GM19099 (cell line): Measurements from ENCODE around the gene ACTN1.

ENCODE experiments used
- POLR2A ChIP-seq: IDR thresholded peaks from 3 replicates; pipeline ENCODE4 v1.6.1; 2011; ENCODE audit warnings: low read depth; ENCODE audit not compliant: insufficient read length; ENCODE audit errors: extremely low read depth

The ACTN1 gene

GRCh38 chr14:68925373-68925772 is 53.7 kb downstream of the ACTN1 start:
- no peak for TF ChIP-seq POLR2A

DNA sequence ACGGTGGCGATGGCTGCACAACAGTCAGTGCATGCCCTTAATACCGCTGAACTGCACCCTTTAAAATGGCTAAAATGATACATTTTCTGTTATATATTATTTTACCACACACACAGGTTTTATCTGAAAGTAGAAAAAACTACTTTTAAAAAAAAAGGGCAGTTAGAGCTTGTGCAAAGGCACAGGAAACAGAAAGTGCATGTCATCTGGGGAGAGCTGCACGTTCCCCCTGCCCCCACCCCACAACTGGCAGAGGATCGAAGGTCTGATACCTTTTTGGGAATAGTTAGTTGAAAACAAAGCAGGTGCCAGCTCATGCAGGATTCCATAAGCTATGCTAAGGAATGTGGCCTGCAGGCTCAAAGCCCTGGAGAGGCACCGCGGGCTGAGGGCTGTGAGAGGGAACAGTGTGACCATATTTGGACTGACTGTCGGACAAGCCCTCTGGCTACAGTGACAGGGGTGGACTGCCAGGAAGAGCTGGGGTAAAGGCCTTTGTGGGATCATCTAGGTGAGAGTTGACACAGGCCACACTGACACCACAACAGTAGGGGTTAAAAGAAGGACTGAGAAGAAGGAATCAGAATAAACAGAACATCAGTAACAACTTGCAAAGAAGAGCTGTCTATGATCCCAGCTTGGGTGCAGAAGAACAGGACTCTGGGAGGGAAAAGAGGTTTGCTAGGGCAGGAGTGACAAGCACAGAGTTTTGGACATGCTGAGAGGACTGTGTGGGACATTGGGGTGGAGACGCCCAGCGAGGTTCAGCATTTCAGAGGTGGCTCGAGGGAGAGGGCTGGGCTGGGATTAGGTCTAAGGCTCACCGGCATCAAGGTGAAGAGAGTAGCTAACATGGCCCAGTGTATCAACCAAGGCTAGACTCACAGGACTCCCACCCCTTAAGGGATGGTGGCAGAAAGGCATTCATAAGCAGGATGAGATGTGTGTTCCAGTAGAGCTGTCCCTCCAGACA is 54.6 kb downstream of the ACTN1 start:
- no peak for TF ChIP-seq POLR2A

GRCh38 chr14:68922886-68923285 is 56.2 kb downstream of the ACTN1 start:
- TF ChIP-seq POLR2A, result no peak

DNA sequence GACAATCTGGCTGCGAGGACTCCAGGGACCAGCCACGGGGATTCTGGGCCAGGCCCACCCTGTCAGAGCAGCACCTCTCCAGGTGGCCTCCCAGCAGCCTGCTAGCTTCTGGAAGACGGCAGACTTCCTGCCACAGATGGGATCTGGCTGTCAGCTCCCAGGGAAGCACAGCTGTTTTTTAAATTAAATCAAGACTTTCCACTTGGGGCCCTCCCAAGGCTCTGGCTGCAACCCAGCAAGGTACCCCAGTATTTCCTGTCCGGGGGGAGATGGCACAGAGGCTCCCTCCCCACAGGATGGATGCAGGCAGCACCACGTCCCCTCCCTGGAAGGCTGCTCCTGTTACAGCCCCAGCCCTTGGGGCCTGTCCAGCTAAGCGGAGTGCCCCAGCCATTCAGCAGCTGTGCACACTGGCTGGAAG is 56.9 kb downstream of the ACTN1 start:
- TF ChIP-seq POLR2A, result no peak

DNA sequence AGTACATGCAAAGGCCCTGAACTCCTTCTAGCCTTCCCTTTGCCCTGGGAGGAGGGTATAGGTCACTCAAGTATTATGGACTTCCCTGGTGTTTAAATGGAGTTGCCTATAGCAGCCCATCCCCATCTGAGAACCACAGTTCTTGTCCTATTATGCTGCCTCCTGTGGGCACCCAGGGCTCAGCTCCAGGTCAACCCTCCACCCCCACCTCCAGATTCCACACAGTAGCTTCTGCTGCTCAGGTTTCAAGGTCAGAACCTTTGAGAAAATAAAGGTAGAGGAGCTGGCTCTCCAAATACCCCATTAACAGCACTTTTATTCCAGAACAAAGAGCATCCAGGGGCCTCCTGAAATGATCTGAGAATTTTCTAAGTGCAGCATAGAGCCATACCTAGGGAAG is 57.4 kb downstream of the ACTN1 start:
- TF ChIP-seq POLR2A, result no peak

GRCh38 chr14:68921049-68921448 is 58.1 kb downstream of the ACTN1 start:
- TF ChIP-seq POLR2A, result no peak

- no peak for TF ChIP-seq POLR2A
Measured at GRCh38 chr14:68919129-68919927, 59.8 kb downstream of the ACTN1 start.

GRCh38 chr14:68918612-68919011 is 60.5 kb downstream of the ACTN1 start:
- no peak for TF ChIP-seq POLR2A

GRCh38 chr14:68916358-68916941 is 62.7 kb downstream of the ACTN1 start:
- TF ChIP-seq POLR2A, result no peak

- TF ChIP-seq POLR2A, result no peak
Measured at GRCh38 chr14:68913516-68913915, 65.6 kb downstream of the ACTN1 start.

DNA sequence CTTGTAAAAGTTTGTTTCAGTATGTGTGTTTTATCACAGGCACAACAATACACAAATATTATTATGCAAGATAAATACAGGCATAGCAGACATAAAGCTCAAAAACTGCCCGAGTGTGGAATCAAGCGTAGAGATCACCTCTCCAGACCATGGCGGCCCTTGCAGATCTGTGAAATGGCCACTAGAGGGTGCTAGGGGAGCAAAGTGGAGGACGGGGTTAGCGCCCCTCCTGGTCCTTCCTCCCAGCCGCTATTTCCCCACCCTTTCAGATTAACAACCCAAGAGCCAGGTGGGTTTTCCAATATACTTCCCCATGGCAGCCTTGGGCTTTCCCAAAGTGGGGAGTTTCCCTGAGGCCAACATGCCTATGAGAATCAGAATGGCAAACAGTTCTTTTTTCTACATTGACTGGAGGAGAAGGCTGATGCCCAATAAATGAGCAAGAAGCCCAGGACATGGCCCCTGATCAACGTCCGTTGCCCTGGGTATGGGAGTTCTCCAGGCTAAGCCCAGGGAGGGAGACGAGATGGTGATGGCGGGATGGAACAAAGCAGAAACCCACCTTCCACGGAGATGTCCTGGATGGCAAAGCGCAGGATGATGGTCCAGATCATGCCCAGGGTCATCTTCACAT is 67.4 kb downstream of the ACTN1 start:
- no peak for TF ChIP-seq POLR2A

- TF ChIP-seq POLR2A, result no peak
Measured at GRCh38 chr14:68910540-68910939, 68.6 kb downstream of the ACTN1 start.

DNA sequence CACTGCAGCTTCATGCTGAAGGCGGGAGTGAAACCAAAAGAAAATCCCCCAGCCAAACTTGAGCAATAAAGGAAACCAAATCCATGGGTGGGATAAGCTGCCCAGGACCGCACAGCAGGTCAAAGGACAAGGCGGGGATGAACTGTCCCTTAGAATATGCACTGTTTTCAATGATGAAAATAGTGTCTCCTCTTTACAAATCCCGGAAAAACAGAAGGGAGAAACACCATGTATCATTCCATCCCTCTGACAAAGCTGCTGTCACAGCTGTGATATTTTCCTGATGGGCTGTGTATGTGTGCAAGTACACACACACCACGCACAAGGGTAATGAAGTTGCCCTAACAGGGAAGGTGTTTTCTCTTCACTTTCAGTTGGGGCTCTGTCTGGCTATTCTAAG is 70.3 kb downstream of the ACTN1 start:
- TF ChIP-seq POLR2A, result no peak

DNA sequence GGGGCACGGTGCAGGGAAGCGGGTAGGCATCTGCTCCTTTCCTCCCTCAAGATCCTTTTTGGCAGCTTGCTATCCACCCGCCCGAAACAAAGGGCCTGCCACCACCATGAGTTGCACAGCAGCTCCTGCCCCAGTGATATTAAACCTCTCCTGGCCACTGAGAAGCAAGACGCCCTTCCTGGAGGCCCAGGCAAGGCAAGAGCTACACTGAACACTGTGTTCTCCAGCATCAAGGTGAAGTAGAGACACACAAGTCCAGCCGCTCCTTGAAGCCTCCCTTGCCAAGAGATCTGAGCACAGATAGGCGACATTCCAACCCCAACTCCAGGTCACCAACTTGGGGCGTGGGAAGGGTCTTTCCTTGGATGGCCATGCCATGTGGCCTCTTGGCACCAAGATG is 70.9 kb downstream of the ACTN1 start:
- TF ChIP-seq POLR2A, result no peak

DNA sequence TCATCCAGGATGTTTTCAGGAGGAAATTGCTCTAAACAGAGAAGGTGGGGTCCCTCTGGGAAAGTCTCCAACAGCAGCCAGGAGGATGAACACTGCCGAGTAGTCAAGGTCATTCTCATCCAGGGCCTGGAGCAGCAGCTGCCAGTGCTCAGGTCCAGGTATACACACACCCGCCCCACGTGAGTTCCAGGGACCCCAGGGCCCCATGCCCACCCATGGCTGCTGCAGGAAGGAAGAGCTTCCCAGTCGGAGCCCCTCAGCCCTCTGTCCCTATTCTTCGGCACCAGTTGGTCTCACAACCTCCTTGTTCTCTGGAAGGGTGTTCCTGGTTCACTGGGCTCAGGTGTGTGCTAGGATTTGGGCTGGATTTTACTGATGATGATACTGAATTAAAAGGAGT is 72.7 kb downstream of the ACTN1 start:
- TF ChIP-seq POLR2A, result no peak
